IMR-90 (cell line): ENCODE results near the gene BPIFB2. TPM values are rescaled to one million over a fixed set of nuclear protein-coding genes. Genes with fewer than 3 reads are reported as not detected.

Source experiments
- ATAC-seq: fragments of 200-7000 bp; cut with Tn5 transposase; 2 replicates; pipeline ENCODE4 v1.9.1; 2020; ENCODE audit warnings: low read depth, mild to moderate bottlenecking, moderate library complexity
- BruUV-seq: library from RNA; stranded (reverse); fragments of 400-500 nt; replicated peaks from 2 replicates; lab custom pipeline; 2021; lab: Mats Ljungman, UMichigan
- CTCF ChIA-PET: fragments of 300-600 bp; formaldehyde crosslinking; extraction: SDS; loops from one replicate; lab custom pipeline; 2021; ENCODE audit warnings: antibody characterized with exemption; lab: Yijun Ruan, JAX
- POLR2A ChIA-PET: fragments of 300-600 bp; sonication (Branson Sonifier 250); formaldehyde crosslinking; loops from one replicate; lab custom pipeline; 2022; ENCODE audit warnings: antibody characterized with exemption; ENCODE audit not compliant: unreplicated experiment; lab: Charles Lee
- DNase-seq: peaks from one replicate; pipeline ENCODE4 v3.0.0; 2013
- H2AFZ ChIP-seq: replicated peaks from 2 replicates; pipeline ENCODE3; 2013; ENCODE audit warnings: low read length, mild to moderate bottlenecking; ENCODE audit not compliant: poor library complexity
- H2AK5ac ChIP-seq: 2 replicates; pipeline ENCODE4 v1.6.1; 2013; ENCODE audit warnings: low read depth, low read length, inconsistent platforms
- H2AK9ac ChIP-seq: replicated peaks from 2 replicates; pipeline ENCODE3; 2013; ENCODE audit warnings: mild to moderate bottlenecking, low read depth, low read length, moderate library complexity; ENCODE audit not compliant: poor library complexity
- H2BK120ac ChIP-seq: 2 replicates; pipeline ENCODE4 v1.6.1; 2013; ENCODE audit warnings: low read depth, low read length, inconsistent platforms
- H2BK15ac ChIP-seq: 3 replicates; pipeline ENCODE4 v1.6.1; 2013; ENCODE audit warnings: low read depth, low read length, inconsistent platforms
- H2BK20ac ChIP-seq: 2 replicates; pipeline ENCODE4 v1.6.1; 2013; ENCODE audit warnings: low read depth, mild to moderate bottlenecking, inconsistent platforms, low read length, moderate library complexity
- H2BK5ac ChIP-seq: 2 replicates; pipeline ENCODE4 v1.6.1; 2013; ENCODE audit warnings: mild to moderate bottlenecking, low read depth, low read length, inconsistent platforms; ENCODE audit not compliant: poor library complexity, severe bottlenecking
- H3K14ac ChIP-seq: replicated peaks from 2 replicates; pipeline ENCODE4 v1.6.1; 2013; ENCODE audit warnings: low read depth, low read length, inconsistent platforms
- H3K18ac ChIP-seq: 2 replicates; pipeline ENCODE4 v1.6.1; 2013; ENCODE audit warnings: low read depth, low read length, control low read depth
- H3K23ac ChIP-seq: 2 replicates; pipeline ENCODE4 v1.6.1; 2013; ENCODE audit warnings: low read depth, low read length, inconsistent platforms
- H3K27ac ChIP-seq: 2 replicates; pipeline ENCODE4 v1.5.1; 2013; ENCODE audit warnings: mild to moderate bottlenecking, control low read depth, low read length; ENCODE audit not compliant: insufficient read depth
- H3K27me3 ChIP-seq: 2 replicates; pipeline ENCODE4 v1.6.1; 2013; ENCODE audit warnings: low read length; ENCODE audit not compliant: control insufficient read depth, insufficient read depth
- H3K36me3 ChIP-seq: 2 replicates; pipeline ENCODE4 v1.6.1; 2013; ENCODE audit warnings: low read length, mixed read lengths; ENCODE audit not compliant: control insufficient read depth, insufficient read depth
- H3K4ac ChIP-seq: 2 replicates; pipeline ENCODE4 v1.6.1; 2013; ENCODE audit warnings: low read depth, low read length, inconsistent platforms
- H3K4me1 ChIP-seq: 2 replicates; pipeline ENCODE4 v1.6.1; 2013; ENCODE audit warnings: low read length, mixed read lengths; ENCODE audit not compliant: control insufficient read depth, insufficient read depth
- H3K4me2 ChIP-seq: 2 replicates; pipeline ENCODE4 v1.6.1; 2013; ENCODE audit warnings: low read depth, mild to moderate bottlenecking, control low read depth, low read length, moderate library complexity
- H3K4me3 ChIP-seq: 2 replicates; pipeline ENCODE4 v1.5.1; 2013; ENCODE audit warnings: low read depth, mild to moderate bottlenecking, control low read depth, low read length, moderate library complexity; ENCODE audit not compliant: insufficient read depth
- H3K56ac ChIP-seq: 2 replicates; pipeline ENCODE4 v1.6.1; 2013; ENCODE audit warnings: low read length, inconsistent platforms; ENCODE audit not compliant: insufficient read depth; ENCODE audit errors: extremely low read depth
- H3K79me1 ChIP-seq, 2 experiments: 2 replicates each; pipeline ENCODE4 v1.6.1; 2013; ENCODE audit warnings: low read length in 2 of 2, inconsistent platforms in 1 of 2, low read depth in 1 of 2
- H3K9ac ChIP-seq: 2 replicates; pipeline ENCODE4 v1.6.1; 2013; ENCODE audit warnings: low read depth, low read length, control low read depth
- H3K9me1 ChIP-seq: 2 replicates; pipeline ENCODE4 v1.6.1; 2013; ENCODE audit warnings: low read length, inconsistent platforms; ENCODE audit not compliant: insufficient read depth
- H3K9me3 ChIP-seq: 2 replicates; pipeline ENCODE4 v1.6.1; 2013; ENCODE audit warnings: low read length; ENCODE audit not compliant: control insufficient read depth, insufficient read depth
- H4K20me1 ChIP-seq: 2 replicates; pipeline ENCODE4 v1.6.1; 2013; ENCODE audit warnings: low read length, inconsistent platforms; ENCODE audit not compliant: insufficient read depth
- H4K5ac ChIP-seq: 2 replicates; pipeline ENCODE4 v1.6.1; 2013; ENCODE audit warnings: mild to moderate bottlenecking, low read depth, low read length, control low read depth
- H4K8ac ChIP-seq, 2 experiments: 2 replicates each; pipeline ENCODE4 v1.6.1; 2013; ENCODE audit warnings: low read depth in 2 of 2, low read length in 2 of 2, control low read depth in 1 of 2, inconsistent platforms in 1 of 2
- H4K91ac ChIP-seq: 2 replicates; pipeline ENCODE4 v1.6.1; 2013; ENCODE audit warnings: low read depth, low read length, inconsistent platforms; ENCODE audit not compliant: insufficient read depth
- ELK1 ChIP-seq: fragments of 150-350 bp; IDR thresholded peaks from 2 replicates; pipeline ENCODE4 v1.6.1; 2016; ENCODE audit warnings: low read depth, mild to moderate bottlenecking, low read length, moderate library complexity, borderline replicate concordance
- WGBS, 2 experiments: methylation state at CpG; one replicate each; pipeline versions ENCODE4 v1.1.5 to v1.1.7; 2013; ENCODE audit warnings: missing lambda C conversion rate in 2 of 2; ENCODE audit not compliant: insufficient read length in 1 of 2; ENCODE audit errors: extremely low coverage in 2 of 2; 5-methylcytosine and 5-hydroxymethylcytosine counted together
- dilution Hi-C: fragments of 300-500 bp; cut with HindIII; formaldehyde crosslinking; loops from one replicate; pipeline ENCODE4 v1.14.3; 2018; ENCODE audit warnings: low sequenced_read_pairs; ENCODE audit not compliant: unreplicated experiment
- in situ Hi-C: fragments of 300-500 bp; cut with MboI; formaldehyde crosslinking; loops from 3 replicates; pipeline ENCODE4 v1.14.3; 2019; ENCODE audit warnings: low sequenced_read_pairs, inconsistent platforms, mixed read lengths
- intact Hi-C: fragments of 100-400 bp; cut with micrococcal nuclease; formaldehyde crosslinking; loops from 2 replicates; pipeline ENCODE4 v1.10.0; 2022
- polyA plus RNA-seq, 3 experiments: library from polyadenylated mRNA; depleted of rRNA; stranded (reverse); fragments of >200 nt; gene quantifications; 2 replicates each; pipeline ENCODE4 v1.2.3, GENCODE V29; 2012; ENCODE audit warnings: low replicate concordance in 1 of 3
- total RNA-seq: library from RNA; depleted of rRNA; stranded (reverse); fragments of >200 nt; gene quantifications from 2 replicates; pipeline ENCODE4 v1.2.3, GENCODE V29; 2012
- TF ChIP-seq, protein P1 (sequence below): conservative IDR thresholded peaks from 2 replicates; pipeline ENCODE4 v1.5.1; 2012; ENCODE audit warnings: mild to moderate bottlenecking, low read depth, low read length, improper control_type of control experiment

Gene BPIFB2
- total and polyA plus RNA-seq, 2 of the 4 experiments (the other 2 are of a cell fraction): not detected

- Histone ChIP-seq H4K5ac (no peak overlapping the region), H3K56ac (no peak overlapping the region), H3K9me1 (no peaks in the 10 kb centered on the region), H3K9ac (no peak overlapping the region), H3K4me1 (no peaks in the 10 kb centered on the region), H3K23ac (no peak overlapping the region), H3K14ac (no peak overlapping the region), H3K36me3 (no peaks in the 10 kb centered on the region), H2BK5ac (no peak overlapping the region), H2BK15ac (no peak overlapping the region), H4K91ac (no peak overlapping the region), H3K27ac (no peak overlapping the region), H2AFZ (no peak overlapping the region), H3K79me1 (no peaks in the 10 kb centered on the region), H2BK20ac (no peak overlapping the region), H3K9me3 (no peaks in the 10 kb centered on the region), H3K18ac (no peak overlapping the region), H2AK5ac (no peak overlapping the region), H2BK120ac (no peak overlapping the region), H3K27me3 (peaks cover 12% of the 10 kb centered on the region), H4K20me1 (no peaks in the 10 kb centered on the region), H3K4me2 (no peak overlapping the region), H4K8ac (no peak overlapping the region), H3K4me3 (no peak overlapping the region), H2AK9ac (no peak overlapping the region), H3K4ac (no peak overlapping the region)
- TF ChIP-seq, protein P1, sequence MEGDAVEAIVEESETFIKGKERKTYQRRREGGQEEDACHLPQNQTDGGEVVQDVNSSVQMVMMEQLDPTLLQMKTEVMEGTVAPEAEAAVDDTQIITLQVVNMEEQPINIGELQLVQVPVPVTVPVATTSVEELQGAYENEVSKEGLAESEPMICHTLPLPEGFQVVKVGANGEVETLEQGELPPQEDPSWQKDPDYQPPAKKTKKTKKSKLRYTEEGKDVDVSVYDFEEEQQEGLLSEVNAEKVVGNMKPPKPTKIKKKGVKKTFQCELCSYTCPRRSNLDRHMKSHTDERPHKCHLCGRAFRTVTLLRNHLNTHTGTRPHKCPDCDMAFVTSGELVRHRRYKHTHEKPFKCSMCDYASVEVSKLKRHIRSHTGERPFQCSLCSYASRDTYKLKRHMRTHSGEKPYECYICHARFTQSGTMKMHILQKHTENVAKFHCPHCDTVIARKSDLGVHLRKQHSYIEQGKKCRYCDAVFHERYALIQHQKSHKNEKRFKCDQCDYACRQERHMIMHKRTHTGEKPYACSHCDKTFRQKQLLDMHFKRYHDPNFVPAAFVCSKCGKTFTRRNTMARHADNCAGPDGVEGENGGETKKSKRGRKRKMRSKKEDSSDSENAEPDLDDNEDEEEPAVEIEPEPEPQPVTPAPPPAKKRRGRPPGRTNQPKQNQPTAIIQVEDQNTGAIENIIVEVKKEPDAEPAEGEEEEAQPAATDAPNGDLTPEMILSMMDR: no peak
- no peak for TF ChIP-seq ELK1
- dilution Hi-C loops: no loop called here
- DNase-seq (no peak), ATAC-seq (no peak)
- intact Hi-C loops: no loop called here
- CTCF ChIA-PET: no interaction called here
- in situ Hi-C loops: no loop called here
- BruUV-seq: no TSS peak
- WGBS, 2 experiments: 52% methylated on average over 5 of the region's 12 CpGs; no CpG with 5 or more reads in 1 of the 2 experiments
- POLR2A ChIA-PET: no interaction called here
These were observed 60.9 kb downstream of the BPIFB2 start for GRCh38 chr20:33068251-33068939.
